Measurements from ENCODE around the gene DLG4. TPM values are rescaled to one million over a fixed set of nuclear protein-coding genes. Genes with fewer than 3 reads are reported as not detected.
"Not testable (repeated sequence)": the region's sequence is repeated elsewhere in the genome, so short reads cannot be mapped to it uniquely, and the experiment has no call there.

Gene DLG4
- polyA plus RNA-seq, 3 donors, result 32.1 to 39.7 (median 35.3) TPM

DNA sequence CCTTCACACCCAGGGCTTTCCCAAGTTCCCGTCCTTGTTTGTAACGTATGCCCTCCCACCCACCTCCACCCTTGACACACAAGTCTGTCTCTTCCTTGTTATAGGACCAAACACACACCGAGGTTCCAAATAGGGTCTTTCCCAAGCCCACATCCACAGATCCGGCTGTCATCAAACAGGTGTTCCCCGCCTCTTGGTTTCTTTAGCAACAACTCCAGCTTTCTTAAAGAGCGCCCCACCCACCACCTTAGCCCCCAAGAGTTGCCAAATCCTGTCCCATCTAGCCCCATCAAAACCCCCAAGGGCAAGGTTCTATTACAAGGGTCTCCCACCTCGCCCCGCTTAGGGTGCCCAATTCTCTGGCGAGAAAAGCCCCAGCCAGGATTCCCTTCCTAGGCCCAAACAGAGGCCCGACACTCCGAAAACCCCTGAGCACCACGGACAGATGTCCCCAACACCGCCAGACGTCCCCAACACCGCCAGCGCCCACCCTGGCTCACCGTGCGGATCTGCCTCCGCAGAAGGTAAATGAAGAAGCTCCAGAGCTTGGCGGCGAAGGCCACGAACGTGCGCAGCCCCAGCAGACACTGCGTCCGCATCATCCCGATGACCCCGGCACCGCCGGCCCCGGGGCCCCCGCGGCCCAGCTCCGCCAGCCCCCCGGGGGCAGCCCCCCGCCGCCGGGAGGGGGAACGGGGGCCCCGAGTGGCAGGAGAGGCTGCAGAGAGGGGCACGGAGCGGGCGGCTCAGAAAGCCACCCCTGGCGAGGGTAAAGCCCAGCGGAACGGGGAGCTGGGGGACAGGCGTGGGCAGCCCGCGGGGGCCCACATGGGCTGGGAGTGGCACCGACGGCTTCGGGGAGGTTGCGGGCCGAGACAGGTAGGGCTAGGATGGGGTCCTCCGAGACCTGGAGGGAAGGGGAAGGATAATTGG is 31.3 kb upstream of the DLG4 start:
- DNase-seq, result no peak

GRCh38 chr17:7249830-7250229 is 30.2 kb upstream of the DLG4 start:
- no peak for DNase-seq

DNA sequence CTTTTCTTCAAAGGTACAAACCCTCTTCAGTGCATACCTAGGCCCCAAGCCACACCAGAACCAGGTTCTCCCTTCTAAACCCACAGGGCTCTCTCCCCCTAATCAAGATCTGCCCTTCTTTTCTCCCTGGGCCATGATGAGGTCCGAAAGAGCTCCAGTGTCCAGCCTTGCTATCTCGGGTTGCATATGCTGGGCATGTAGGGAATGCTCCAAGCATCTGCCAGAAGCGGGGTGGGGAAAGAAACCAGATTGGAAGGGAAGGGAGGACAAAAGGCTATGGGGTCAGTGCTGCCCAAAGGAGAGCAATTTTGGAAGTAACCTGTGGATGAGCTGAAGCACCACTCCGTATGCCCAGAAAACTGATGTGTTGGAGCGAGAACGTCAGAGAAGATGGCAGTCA is 29.6 kb upstream of the DLG4 start:
- DNase-seq, result no peak

GRCh38 chr17:7248796-7249195 is 29.2 kb upstream of the DLG4 start:
- no peak for DNase-seq

DNA sequence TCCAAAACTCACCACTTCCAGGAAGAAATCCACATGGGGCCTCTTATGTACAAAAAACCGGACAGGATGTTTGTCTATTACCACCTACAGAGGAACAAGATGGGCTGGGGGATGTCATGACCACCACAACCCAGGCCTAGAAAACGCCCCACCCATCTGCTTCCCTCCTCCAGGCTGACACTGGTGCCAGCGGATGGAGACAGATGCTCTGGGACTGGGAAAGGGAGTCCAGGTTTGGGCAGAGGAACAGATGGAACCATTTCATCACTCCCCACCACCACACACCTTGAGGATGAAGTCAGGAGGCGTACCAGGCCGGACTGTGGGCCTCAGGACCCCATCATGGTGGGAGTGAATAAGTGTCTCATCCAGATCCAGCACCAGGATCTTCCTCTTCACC is 27.1 kb upstream of the DLG4 start:
- no peak for DNase-seq

DNA sequence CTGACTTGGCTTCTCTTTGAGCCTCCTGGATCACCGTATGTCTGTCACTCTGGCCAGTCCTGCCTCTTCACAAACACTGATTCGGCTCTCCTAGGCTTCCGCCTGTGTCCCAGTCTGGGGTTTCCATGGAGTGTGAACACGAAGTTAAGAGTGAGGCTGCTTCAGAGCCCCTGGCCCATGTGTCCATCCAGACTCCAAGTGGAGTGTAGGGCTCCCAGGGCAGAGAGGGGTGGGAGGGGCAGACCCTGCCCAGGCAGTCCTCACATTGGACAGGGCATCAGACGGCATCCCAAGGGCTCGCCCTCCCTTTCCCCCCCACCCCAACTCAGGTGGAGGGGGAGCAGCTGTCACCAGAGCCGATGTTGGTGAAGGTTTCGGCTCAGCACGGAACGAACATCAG is 24.2 kb upstream of the DLG4 start:
- not testable (repeated sequence) for DNase-seq

- DNase-seq, result no peak
Measured at GRCh38 chr17:7243453-7243729, 23.8 kb upstream of the DLG4 start.

- DNase-seq, result peak; percentile 96
Measured at GRCh38 chr17:7242717-7243452, 23.2 kb upstream of the DLG4 start.

DNA sequence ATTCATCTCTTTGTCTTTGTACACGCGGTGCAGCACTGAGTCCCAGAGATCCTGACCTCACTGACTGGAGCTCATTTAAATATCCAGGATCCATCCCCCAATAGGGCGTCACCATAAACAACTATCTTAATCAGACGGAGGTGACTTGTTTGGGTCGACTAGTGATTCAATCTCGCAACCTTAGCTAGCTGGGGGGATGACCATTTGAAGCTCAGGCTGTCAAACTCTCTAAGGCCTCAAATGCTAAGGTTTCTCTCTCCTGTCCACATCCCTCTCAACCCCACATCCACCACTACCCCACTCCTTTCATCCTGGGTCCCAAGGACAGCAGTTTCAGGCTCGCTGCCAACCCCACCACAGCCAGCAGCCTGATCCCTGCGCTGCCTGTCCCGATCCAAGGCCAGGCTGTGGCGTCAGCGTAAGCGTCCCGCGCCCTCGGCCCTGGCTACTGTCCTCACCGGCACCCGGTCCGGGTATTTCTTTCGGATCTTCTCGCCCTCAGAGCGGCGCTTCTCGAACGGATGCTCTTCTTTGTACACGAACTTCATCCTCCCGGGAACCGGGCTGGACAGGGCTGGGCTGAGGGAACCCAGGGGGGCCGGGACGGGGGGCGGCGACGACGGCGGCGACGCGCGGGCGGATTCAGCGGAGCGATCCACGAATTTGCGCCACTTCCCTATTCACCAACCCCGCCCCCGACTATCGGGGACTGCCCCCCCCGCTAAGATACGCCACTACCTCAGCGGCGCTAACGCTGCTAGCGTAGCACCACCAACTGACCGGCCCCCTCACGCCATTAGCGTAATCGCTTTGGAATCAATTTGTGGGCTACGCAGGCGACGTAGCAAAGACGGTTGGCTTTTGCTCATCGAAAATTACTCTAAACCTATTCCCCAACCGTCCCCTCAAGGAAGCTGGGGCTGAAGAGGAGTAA is 22.4 kb upstream of the DLG4 start, which contains the start of gene GABARAP:
GABARAP (minus strand) TSS at position 667 of the 934 bp plus-strand sequence; CDS start at position 548, 119 bp downstream.
- DNase-seq, result peak; percentile 94

DNA sequence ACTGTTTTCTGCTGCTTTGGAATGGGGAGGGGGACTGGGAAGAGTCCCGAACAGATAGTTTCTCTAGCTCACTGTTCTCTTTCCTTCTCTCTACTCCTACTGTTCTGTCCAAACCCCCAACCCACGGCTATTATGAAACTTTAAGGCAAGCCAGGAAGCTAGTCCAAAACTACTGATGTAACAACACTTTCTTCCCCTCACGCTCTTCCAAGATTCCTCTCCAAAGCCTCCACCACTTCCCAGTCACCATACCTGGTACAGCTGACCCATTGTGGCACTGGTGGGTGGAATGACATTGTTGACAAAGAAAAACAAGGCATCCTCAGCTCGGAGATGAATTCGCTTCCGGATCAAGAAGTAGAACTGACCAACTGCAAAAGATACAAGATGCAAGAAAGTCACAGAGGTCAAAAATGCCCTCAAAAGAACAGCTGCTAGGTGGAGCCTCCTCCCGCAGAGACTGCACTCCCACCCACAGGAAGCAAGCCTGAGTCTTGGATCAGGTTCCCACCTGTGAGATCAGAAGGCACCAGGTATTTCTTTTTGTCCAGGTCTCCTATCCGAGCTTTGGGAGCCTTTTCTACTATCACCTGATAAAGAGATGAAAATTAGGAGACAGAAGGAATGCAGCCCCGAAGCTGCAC is 21.6 kb upstream of the DLG4 start:
- DNase-seq, result no peak

GRCh38 chr17:7240375-7240774 is 20.7 kb upstream of the DLG4 start:
- DNase-seq, result no peak

DNA sequence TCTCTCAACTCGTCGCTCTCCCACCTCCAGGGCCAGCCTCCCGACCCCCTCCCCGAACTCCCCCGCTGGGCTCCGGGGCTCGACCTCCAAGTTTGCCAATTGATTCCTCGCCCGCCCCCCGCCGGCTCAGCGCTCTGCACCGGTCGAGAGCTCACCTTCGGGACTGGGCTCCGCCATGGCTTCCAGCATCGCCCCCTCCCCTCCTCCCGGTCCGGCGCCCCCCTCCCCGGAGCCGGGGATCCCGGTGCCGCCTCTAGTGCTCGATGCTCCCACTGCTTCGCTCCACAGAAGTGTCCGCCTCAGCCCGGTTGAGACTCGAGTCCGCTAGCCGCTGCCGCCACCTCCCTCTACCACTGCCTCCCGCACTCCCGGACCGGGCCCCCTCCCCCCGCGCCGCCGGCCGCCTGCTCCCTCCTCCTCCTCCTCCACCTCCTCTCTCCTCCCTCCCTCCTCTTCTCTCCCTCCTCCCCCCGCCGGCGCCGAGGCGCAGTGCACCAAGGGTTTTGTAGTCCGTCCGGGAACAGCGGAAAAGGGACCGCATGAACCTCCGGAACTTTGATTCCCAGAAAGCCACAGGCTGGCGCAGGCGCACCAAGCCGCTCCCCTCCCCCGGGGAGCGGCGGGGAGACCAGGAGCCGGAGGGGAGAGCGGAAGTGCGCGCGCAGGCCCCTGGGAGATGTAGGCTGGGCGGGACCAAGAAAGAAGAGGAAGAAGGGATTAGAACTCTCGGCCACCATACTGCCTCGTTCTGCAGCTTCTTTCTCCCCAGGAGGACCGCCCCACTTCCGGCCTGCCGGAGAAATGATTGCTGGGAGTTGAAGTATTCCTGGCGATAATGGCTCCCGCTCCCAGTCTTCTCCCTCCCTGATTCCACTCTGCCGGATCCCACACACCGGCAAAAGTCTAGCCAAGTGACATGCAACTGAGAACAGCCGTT is 19.7 kb upstream of the DLG4 start, which contains the start of gene PHF23:
PHF23 (minus strand) TSS at position 367 of the 937 bp plus-strand sequence; CDS start at position 189, 178 bp downstream.
- DNase-seq, result peak; percentile 100

DNA sequence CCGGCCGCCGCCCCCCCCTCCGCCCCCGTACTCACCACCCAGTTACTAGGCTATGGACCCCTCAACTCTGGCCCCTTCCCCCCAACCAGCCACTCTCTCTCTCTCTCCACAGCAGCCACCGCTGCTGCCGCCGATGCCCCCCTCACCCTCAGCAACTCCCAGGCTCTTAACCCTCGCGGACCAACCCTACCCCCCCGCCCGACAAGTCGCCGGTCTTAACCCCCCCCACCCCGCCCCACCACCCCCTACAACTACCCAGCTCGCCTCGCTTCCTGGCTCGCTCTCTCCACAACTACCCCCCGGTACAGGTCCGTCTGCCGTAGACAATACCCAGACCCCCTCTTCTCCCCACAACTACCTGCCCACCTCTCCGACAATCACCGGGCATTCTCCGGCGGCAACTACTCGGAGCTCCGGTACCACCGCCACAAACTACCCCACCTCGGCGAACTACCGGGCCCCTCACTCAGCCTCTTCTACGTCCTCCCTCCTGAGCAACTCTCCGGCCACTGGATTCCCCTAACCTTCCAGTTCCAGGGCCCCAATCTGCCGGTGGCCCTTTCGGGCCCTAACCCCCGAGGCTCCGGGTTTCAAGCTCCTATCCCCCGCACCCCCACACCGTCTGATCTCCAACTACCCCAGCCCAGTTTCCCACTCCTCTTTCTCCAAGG is 18.9 kb upstream of the DLG4 start:
- no peak for DNase-seq

- DNase-seq, result no peak
Measured at GRCh38 chr17:7237761-7238419, 18.3 kb upstream of the DLG4 start.

GRCh38 chr17:7237266-7237760 is 17.7 kb upstream of the DLG4 start:
- DNase-seq, result no peak

- no peak for DNase-seq
Measured at GRCh38 chr17:7236808-7237207, 17.2 kb upstream of the DLG4 start.

DNA sequence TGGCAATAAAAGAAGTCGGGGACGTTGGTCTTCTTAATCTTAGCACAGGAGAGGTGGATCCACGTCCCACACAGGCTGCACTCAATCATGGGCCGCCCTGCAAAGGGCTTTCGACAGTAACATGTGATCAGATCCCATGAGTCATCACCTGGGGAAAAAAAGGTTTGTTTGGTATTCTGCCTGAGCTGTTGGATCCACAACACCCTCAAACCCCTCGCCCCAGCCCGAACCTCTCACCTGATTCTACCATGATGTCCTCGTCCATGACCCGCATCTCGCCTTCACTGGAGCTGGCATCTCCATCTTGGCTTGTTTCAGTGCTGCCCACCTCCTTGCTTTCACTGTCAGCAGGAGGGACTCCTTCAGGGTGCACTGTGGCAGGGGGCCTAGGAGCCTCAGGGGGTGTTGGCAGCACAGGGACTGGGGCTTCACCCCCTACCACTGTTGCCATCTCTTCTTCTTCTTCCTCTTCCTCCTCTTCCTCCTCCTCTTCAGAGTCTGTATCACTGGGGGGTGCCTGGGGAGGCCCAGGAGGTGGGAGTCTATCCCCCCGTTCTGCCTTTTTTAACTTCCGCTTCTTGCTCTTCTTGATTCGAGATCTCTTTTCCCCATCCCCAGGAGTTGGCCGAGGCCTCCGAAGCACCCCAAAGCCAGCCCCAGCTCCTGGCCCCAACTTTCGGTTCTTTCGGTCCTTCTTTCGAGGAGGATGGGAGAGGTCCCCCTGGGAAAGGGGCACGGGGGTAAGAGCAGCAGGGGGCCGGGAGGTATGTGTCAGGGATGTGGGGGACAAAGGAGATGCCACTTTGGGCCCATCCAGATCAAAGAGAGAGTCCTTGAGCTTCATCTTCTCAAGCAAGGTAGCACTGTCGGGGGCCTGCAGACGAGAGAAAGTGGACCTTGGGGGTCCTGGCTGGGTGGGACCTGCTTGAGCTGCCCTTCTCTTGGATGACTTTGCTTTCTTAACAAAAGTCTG is 16.3 kb upstream of the DLG4 start:
- DNase-seq, result no peak
